SK-N-SH treated with all-trans-retinoic acid at 6 μM for 48 hours (cell line): Measurements from ENCODE around the gene MORC4.

ENCODE experiments used
- ARNTL ChIP-seq: fragments of 450-650 bp; formaldehyde crosslinking; IDR thresholded peaks from 2 replicates; pipeline ENCODE4 v1.5.0; 2020; ENCODE audit warnings: low read depth, mild to moderate bottlenecking, moderate library complexity, borderline replicate concordance
- BACH2 ChIP-seq: fragments of 250-450 bp; sonication (Bioruptor Pico); IDR thresholded peaks from 2 replicates; pipeline ENCODE4 v1.9.0; 2021; ENCODE audit warnings: mild to moderate bottlenecking, borderline replicate concordance
- CSDC2 ChIP-seq: fragments of 250-450 bp; sonication (Bioruptor Pico); IDR thresholded peaks from 2 replicates; pipeline ENCODE4 v1.5.0; 2020; ENCODE audit warnings: mild to moderate bottlenecking, moderate library complexity
- GLIS3 ChIP-seq: fragments of 250-450 bp; sonication (Bioruptor Pico); IDR thresholded peaks from 2 replicates; pipeline ENCODE4 v1.5.0; 2020; ENCODE audit warnings: mild to moderate bottlenecking, moderate library complexity
- PATZ1 ChIP-seq: fragments of 250-450 bp; sonication (Bioruptor Pico); IDR thresholded peaks from 2 replicates; pipeline ENCODE4 v1.8.0; 2020; ENCODE audit warnings: mild to moderate bottlenecking, moderate library complexity, borderline replicate concordance
- POU6F1 ChIP-seq: fragments of 250-450 bp; sonication (Bioruptor Pico); IDR thresholded peaks from 2 replicates; pipeline ENCODE4 v1.8.0; 2021; ENCODE audit warnings: low read depth, mild to moderate bottlenecking, moderate library complexity, borderline replicate concordance
- SNAI2 ChIP-seq: fragments of 250-450 bp; sonication (Bioruptor Pico); IDR thresholded peaks from 2 replicates; pipeline ENCODE4 v1.5.0; 2020; ENCODE audit warnings: mild to moderate bottlenecking, moderate library complexity
- TCF4 ChIP-seq: fragments of 250-450 bp; sonication (Bioruptor Pico); IDR thresholded peaks from 2 replicates; pipeline ENCODE4 v1.8.0; 2021; ENCODE audit warnings: mild to moderate bottlenecking, moderate library complexity, borderline replicate concordance
- ZC3H10 ChIP-seq: fragments of 250-450 bp; sonication (Bioruptor Pico); IDR thresholded peaks from 2 replicates; pipeline ENCODE4 v1.5.1; 2021; ENCODE audit warnings: mild to moderate bottlenecking, moderate library complexity
- ZFP3 ChIP-seq: fragments of 250-450 bp; sonication (Bioruptor Pico); IDR thresholded peaks from 2 replicates; pipeline ENCODE4 v1.5.0; 2020; ENCODE audit warnings: mild to moderate bottlenecking, moderate library complexity
- ZFP30 ChIP-seq: fragments of 450-650 bp; formaldehyde crosslinking; IDR thresholded peaks from 2 replicates; pipeline ENCODE4 v1.5.0; 2022; ENCODE audit warnings: mild to moderate bottlenecking, moderate library complexity
- ZNF70 ChIP-seq: fragments of 450-650 bp; formaldehyde crosslinking; IDR thresholded peaks from 2 replicates; pipeline ENCODE4 v1.5.0; 2020; ENCODE audit warnings: mild to moderate bottlenecking, moderate library complexity
- ZNF8 ChIP-seq: fragments of 450-650 bp; formaldehyde crosslinking; IDR thresholded peaks from 2 replicates; pipeline ENCODE4 v1.5.0; 2020; ENCODE audit warnings: mild to moderate bottlenecking, moderate library complexity
- TF ChIP-seq, protein P1 (sequence below): fragments of 250-450 bp; sonication (Bioruptor Pico); IDR thresholded peaks from 2 replicates; pipeline ENCODE4 v1.5.0; 2020; ENCODE audit warnings: mild to moderate bottlenecking, moderate library complexity

- no peak for TF ChIP-seq ZC3H10 (CRISPR knock-in tag)
- no peak for TF ChIP-seq POU6F1 (CRISPR knock-in tag)
- TF ChIP-seq SNAI2 (CRISPR knock-in tag), result no peak
- TF ChIP-seq ZNF8 (CRISPR knock-in tag), result no peak
- TF ChIP-seq PATZ1 (CRISPR knock-in tag), result no peak
- TF ChIP-seq ZFP3 (CRISPR knock-in tag), result no peak
- TF ChIP-seq GLIS3, result no peak
- no peak for TF ChIP-seq ZFP30
- no peak for TF ChIP-seq CSDC2 (CRISPR knock-in tag)
- TF ChIP-seq TCF4 (CRISPR knock-in tag), result no peak
- TF ChIP-seq BACH2 (CRISPR knock-in tag), result no peak
- TF ChIP-seq, protein P1, sequence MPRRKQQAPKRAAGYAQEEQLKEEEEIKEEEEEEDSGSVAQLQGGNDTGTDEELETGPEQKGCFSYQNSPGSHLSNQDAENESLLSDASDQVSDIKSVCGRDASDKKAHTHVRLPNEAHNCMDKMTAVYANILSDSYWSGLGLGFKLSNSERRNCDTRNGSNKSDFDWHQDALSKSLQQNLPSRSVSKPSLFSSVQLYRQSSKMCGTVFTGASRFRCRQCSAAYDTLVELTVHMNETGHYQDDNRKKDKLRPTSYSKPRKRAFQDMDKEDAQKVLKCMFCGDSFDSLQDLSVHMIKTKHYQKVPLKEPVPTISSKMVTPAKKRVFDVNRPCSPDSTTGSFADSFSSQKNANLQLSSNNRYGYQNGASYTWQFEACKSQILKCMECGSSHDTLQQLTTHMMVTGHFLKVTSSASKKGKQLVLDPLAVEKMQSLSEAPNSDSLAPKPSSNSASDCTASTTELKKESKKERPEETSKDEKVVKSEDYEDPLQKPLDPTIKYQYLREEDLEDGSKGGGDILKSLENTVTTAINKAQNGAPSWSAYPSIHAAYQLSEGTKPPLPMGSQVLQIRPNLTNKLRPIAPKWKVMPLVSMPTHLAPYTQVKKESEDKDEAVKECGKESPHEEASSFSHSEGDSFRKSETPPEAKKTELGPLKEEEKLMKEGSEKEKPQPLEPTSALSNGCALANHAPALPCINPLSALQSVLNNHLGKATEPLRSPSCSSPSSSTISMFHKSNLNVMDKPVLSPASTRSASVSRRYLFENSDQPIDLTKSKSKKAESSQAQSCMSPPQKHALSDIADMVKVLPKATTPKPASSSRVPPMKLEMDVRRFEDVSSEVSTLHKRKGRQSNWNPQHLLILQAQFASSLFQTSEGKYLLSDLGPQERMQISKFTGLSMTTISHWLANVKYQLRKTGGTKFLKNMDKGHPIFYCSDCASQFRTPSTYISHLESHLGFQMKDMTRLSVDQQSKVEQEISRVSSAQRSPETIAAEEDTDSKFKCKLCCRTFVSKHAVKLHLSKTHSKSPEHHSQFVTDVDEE, result no peak
- TF ChIP-seq ARNTL (CRISPR knock-in tag), result no peak
- TF ChIP-seq ZNF70 (CRISPR knock-in tag), result no peak
These were observed 18.9 kb downstream of the MORC4 start for GRCh38 chrX:106980952-106981626.
